ENCODE measurements around the gene TMEM161B.
"Not testable (repeated sequence)": the region's sequence is repeated elsewhere in the genome, so short reads cannot be mapped to it uniquely, and the experiment has no call there.

TMEM161B gene

GRCh38 chr5:88268385-88269184 is at the start of gene TMEM161B:
Gene TMEM161B (minus strand): TSS chr5:88268845. CDS start chr5:88268723, 122 bp downstream.
- peak; percentile 84 for DNase-seq

GRCh38 chr5:88304356-88304755 is 35.7 kb upstream of the TMEM161B start:
- no peak for DNase-seq

GRCh38 chr5:88298425-88298824 is 29.8 kb upstream of the TMEM161B start:
- DNase-seq, result no peak

- DNase-seq, result no peak
Measured at GRCh38 chr5:88290801-88291200, 22.2 kb upstream of the TMEM161B start.

- no peak for DNase-seq
Measured at GRCh38 chr5:88288528-88289197, 20.0 kb upstream of the TMEM161B start.

- DNase-seq, result no peak
Measured at GRCh38 chr5:88287846-88288527, 19.3 kb upstream of the TMEM161B start.

DNA sequence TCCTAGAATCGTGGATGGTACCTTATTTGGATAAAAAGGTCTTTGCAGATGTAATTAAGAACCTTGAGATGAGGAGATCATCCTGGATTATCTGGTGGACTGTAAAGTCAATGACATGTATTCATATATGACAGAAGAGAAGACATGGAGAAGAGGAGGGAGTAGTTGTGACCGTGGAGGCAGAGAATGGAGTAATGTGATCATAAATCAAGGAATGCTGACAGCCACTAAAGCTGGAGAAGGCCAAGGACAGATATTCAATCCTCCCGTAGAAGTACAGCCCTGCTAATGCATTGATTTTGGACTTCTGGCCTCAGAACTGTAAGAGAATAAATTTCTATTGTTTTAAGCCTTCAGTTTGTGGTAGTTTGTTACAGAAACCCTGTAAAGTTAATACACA is 18.7 kb upstream of the TMEM161B start:
- no peak for DNase-seq

DNA sequence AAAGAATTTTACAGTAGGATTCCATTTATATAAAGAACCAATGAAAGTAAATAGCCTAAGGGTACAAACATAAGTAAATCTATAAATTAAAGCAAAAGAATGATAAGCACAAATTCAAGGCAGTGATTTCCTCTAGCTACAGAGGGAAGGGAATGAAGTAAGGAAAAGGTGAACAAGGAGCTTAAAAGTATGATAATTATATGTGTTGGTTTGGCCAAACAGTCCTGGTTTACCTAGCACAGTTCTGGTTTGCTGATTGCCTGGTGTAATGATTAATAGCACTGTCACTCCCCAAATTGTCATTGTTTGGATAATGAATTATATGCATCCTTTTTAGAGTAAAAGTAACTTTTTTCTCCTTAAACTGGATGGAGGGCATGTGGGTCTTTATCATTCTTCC is 15.0 kb upstream of the TMEM161B start:
- DNase-seq, result no peak

DNA sequence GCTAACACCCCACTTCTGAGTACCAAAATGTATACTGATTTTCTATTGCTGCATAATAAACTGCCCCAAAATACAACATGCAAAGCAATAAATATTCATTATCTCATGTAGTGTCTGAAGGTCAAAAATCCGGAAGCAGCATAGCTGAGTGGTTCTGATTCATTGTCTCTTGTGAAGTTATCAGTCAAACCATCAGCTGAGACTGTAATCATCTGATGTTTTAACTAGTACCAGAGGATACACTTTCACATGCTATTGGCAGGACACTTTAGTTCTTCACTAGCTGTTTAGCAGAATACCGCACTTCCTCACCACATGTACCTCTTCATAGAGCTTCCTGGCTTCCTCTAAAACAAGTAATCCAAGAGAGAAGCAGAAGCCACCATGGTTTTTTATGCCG is 12.7 kb upstream of the TMEM161B start:
- no peak for DNase-seq

DNA sequence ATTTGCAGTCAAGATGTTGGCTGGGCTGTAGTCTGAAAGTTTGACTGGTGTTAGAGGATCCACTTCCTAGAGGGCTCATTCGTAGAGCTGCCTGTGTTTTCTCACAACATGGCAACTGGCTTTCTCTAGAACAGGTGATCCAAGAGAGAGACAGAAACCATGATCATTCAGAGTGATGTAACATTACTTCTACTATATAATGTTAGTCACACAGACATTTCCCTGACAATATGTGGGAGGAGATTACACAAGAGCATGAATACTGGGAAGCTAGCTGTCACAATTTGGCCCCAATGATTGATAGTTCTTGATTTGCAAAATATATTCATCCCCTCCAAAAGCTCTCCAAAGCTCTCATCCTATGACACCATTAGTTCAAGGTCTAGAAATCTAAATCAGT is 10.9 kb upstream of the TMEM161B start:
- DNase-seq, result no peak

GRCh38 chr5:88276378-88276777 is 7.7 kb upstream of the TMEM161B start:
- no peak for DNase-seq

DNA sequence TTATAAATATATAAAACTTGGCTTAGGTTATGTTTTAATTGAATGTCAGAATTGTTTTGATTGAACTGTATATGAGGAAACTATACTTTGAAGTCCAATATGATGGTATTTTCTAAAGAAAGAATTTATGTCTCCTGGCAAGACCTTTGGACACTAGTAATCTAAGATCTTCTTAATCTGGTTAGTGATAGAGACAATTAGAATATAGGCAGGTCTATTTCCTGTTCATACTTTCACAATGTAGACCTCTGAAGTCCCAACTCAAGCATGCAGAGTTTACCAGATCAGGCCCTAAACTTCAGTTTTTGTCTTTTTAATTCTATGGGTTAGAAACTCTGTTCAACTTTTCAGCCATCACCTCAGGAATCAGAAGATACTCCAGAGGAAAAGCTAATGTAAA is 6.9 kb upstream of the TMEM161B start:
- DNase-seq, result no peak

GRCh38 chr5:88269222-88269771 is 652 bp upstream of the TMEM161B start:
- DNase-seq, result no peak

DNA sequence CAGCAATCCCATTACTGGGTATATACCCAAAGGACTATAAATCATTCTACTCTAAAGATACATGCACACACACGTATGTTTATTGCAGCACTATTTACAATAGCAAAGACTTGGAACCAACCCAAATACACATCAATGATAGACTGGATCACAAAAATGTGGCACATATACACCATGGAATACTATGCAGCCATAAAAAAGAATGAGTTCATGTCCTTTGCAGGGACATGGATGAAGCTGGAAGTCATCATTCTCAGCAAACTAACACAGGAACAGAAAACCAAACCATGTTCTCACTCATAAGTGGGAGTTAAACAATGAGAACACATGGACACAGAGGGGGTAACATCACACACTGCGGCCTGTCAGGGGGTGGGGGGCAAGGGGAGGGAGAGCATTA is 4.1 kb downstream of the TMEM161B start:
- DNase-seq, result not testable (repeated sequence)

DNA sequence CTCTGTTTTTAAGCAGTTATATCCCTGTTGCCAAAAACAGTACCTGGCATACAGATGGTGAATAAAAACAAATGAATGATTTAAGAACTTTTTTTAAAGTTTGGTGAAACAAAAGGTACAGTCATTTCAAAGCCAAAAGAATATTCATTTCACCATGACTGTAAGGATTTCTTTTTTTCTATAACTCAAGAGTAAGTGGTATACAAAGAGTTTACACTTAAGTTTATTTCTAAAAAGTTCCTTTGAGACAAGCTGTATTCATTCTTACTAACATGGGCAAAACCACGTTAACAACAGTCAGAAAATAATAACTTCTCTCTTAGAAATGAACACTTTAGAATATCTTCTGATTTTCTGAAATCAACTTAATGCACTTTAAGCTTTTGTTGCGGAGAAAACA is 5.3 kb downstream of the TMEM161B start:
- DNase-seq, result no peak

DNA sequence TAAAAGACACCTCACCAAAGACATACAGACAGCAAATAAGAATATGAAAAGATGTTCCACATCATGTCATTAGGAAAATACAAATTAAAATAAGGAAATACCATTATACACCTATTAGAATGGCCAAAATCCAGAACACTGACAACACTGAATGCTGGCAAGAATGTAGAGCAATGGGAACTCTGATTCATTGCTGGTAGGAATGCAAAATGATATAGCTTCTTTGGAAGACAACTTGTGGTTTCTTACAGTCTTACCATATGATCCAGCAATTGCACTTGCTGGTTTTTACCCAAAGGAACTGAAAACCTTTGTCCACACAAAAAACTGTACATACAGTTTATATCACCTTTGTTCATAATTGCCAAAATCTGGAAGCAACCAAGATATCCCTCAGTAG is 6.5 kb downstream of the TMEM161B start:
- no peak for DNase-seq

- DNase-seq, result no peak
Measured at GRCh38 chr5:88258636-88259035, 10.0 kb downstream of the TMEM161B start.

GRCh38 chr5:88256872-88257271 is 11.8 kb downstream of the TMEM161B start:
- DNase-seq, result no peak

- no peak for DNase-seq
Measured at GRCh38 chr5:88256037-88256436, 12.6 kb downstream of the TMEM161B start.

GRCh38 chr5:88254320-88254719 is 14.3 kb downstream of the TMEM161B start:
- no peak for DNase-seq

- DNase-seq, result no peak
Measured at GRCh38 chr5:88251048-88251711, 17.5 kb downstream of the TMEM161B start.

DNA sequence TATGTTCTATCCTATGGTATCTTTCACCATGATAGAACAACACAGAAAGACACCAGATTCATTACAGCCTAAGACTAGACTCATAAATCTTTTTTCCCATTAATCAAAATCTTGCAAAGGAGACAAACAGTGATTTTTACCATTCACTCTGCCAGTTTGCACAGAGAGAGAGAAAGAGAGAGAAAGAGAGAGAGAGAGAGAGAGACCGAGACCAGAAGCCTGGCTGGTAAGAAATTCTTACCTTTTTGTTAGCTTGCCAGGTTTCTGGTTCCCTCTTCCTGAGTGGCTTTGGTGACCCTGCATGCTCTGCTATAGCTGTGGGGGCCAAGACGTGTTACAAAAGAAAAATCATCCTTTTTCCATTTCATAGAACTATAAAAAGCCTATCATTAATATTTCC is 18.6 kb downstream of the TMEM161B start:
- no peak for DNase-seq

Data from midbrain (tissue), 1 donor.